Rectal smooth muscle tissue (tissue), 1 donor: ENCODE measurements around the gene PCMT1.
"Not testable (repeated sequence)": the region's sequence is repeated elsewhere in the genome, so short reads cannot be mapped to it uniquely, and the experiment has no call there.

Experiments
- H3K27ac ChIP-seq: one replicate; pipeline ENCODE4 v1.7.0; 2013; ENCODE audit warnings: low read depth, low read length, inconsistent platforms
- H3K27me3 ChIP-seq: one replicate; pipeline ENCODE4 v1.7.0; 2013; ENCODE audit warnings: low read length; ENCODE audit not compliant: control insufficient read depth, insufficient read depth
- H3K36me3 ChIP-seq: one replicate; pipeline ENCODE4 v1.7.0; 2013; ENCODE audit warnings: low read length; ENCODE audit not compliant: control insufficient read depth, insufficient read depth
- H3K4me1 ChIP-seq: one replicate; pipeline ENCODE4 v1.7.0; 2013; ENCODE audit warnings: low read length; ENCODE audit not compliant: control insufficient read depth, insufficient read depth
- H3K4me3 ChIP-seq: one replicate; pipeline ENCODE4 v1.7.0; 2013; ENCODE audit warnings: low read length
- H3K9ac ChIP-seq: one replicate; pipeline ENCODE4 v1.7.0; 2013; ENCODE audit warnings: low read length

PCMT1 gene

GRCh38 chr6:149727793-149728498, 21.6 kb upstream of the PCMT1 start:
- Histone ChIP-seq H3K9ac (no peak overlapping the region), H3K4me3 (no peak overlapping the region), H3K27ac (no peak overlapping the region), H3K27me3 (no peaks in the 10 kb centered on the region), H3K36me3 (peaks cover 13% of the 10 kb centered on the region), H3K4me1 (no peaks in the 10 kb centered on the region)

DNA sequence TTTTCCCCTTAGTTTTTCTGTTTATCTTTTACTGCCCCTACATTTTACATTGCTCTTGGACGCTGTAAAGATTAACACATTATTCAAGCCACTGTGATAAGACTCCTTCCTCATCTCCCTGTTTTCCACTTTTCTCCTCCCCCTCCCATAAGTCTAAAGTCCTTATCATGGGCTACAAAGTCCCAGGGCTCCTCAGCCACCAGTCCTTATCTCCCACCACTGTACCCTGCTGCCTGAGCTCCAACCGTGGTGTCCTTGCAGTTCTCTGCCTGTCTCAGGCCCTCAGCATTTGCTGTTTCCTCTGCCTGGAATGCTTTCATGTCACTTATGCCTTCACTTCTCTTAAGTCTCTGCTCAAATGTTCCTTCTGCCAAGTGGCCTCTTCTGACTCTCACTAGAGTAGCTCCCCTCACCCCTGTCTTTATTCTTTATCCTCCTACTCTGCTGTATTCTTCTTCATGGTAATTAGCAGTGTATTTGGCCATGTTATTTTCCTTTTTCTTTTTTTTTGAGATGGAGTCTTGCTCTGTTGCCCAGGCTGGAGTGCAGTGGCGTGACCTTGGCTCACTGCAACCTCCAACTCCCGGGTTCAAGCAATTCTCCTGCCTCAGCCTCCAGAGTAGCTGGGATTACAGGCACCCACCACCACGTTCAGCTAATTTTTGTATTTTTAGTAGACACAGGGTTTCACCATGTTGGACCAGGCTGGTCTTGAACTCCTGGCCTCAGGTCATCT, 20.9 kb upstream of the PCMT1 start:
- no peak overlapping the region for H3K4me3 ChIP-seq

DNA sequence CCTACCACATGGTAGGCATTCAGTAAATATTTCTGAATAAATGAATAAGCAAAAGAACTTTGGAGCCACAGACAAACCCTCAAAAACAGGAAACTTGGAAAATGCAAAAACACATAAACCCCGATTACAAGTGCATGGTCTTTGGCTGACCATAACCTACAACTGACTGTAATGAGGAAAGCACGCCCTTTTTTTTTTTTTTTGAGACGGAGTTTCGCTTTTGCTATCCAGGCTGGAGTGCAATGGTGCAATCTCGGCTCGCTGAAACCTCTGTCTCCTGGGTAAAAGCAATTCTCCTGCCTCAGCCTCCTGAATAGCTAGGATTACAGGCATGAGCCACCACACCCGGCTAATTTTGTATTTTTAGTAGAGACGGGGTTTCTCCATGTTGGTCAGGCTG, 19.7 kb upstream of the PCMT1 start:
- Histone ChIP-seq H3K36me3 (peaks cover 13% of the 10 kb centered on the region), H3K27ac (no peak overlapping the region)

More for the DNA sequence above, 20.9 kb upstream of the PCMT1 start:
- Histone ChIP-seq H3K9ac (no peak overlapping the region), H3K27ac (no peak overlapping the region), H3K4me1 (no peaks in the 10 kb centered on the region), H3K27me3 (no peaks in the 10 kb centered on the region), H3K36me3 (peaks cover 13% of the 10 kb centered on the region)

GRCh38 chr6:149733089-149733720, 16.3 kb upstream of the PCMT1 start:
- Histone ChIP-seq H3K27ac (no peak overlapping the region), H3K27me3 (no peaks in the 10 kb centered on the region), H3K36me3 (peaks cover 15% of the 10 kb centered on the region), H3K4me3 (no peak overlapping the region), H3K9ac (no peak overlapping the region), H3K4me1 (no peaks in the 10 kb centered on the region)

More for the DNA sequence above, 19.7 kb upstream of the PCMT1 start:
- Histone ChIP-seq H3K27me3 (no peaks in the 10 kb centered on the region), H3K4me1 (no peaks in the 10 kb centered on the region), H3K4me3 (no peak overlapping the region), H3K9ac (no peak overlapping the region)

DNA sequence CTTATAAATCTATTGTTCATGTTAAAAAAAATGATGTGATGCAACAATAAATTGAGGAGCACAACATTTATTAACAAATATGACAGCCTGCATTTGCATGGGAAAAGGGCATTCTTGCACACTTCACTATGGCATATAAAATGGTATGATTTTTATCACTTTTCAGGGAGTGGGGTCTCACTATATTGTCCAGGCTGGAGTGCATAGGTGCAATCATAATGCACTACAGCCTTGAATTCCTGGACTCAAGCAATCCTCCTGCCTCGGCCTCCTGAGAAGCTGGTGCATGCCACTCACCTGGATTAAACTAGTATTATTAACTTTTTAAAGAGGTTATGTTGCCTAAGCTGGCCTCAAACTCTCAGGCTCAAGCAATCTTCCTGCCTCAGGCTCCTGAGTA, 14.6 kb upstream of the PCMT1 start:
- Histone ChIP-seq H3K4me3 (no peak overlapping the region), H3K27ac (no peak overlapping the region), H3K4me1 (no peaks in the 10 kb centered on the region), H3K9ac (no peak overlapping the region), H3K36me3 (peaks cover 7% of the 10 kb centered on the region), H3K27me3 (no peaks in the 10 kb centered on the region)

GRCh38 chr6:149745252-149745651, 4.3 kb upstream of the PCMT1 start:
- H3K27me3 ChIP-seq, H3K9ac ChIP-seq, H3K27ac ChIP-seq, H3K4me1 ChIP-seq: not testable (repeated sequence)
- peaks cover 14% of the 10 kb centered on the region for H3K36me3 ChIP-seq
- H3K4me3 ChIP-seq: peak overlapping the region; percentile 88

DNA sequence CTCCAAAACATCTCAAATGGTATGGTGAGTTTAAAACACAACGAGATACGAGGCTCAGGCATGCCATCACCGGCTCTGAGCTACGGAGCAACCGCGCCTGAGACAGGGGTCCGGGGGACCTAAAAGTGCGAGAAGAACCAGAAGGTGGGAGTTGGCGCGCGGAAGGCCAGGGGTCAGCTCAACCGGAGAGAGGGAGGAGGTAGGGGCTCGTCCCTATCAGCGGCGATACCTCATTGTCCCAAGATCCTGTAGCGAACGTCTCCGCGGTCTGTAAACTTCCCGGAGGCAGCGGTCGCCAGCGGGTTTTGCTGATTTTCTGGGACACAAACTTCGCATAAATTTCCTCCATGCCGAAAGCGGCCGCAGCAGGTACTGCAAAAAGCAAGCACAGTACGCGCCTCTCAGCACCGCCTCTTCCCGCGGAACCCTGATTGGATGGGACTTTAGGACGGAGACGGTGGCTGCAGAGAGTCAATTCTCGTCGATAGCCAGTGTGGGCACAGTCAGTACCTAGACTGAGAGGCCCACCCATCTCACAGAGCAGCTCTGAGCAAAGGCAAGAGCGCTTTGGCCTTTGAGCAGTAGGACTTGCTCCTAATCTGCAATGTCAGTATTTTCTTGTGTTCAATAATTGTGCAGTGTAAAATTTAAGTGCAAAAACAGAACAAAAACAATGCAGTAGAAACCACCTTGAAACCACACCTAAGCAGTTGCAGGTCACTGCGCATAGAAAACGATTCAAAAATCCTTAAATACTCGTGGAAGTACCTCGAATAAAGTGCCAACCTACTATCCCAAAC, 3.2 kb upstream of the PCMT1 start, which contains the start of gene NUP43:
Gene NUP43 (minus strand): TSS at position 383 of the 800 bp plus-strand sequence. CDS start 34 bp downstream, at position 349.
- Histone ChIP-seq H3K4me1 (peaks cover 4% of the 10 kb centered on the region), H3K27ac (peak within 1 kb of the TSS; percentile 70), H3K27me3 (no peaks in the 10 kb centered on the region), H3K36me3 (peaks cover 12% of the 10 kb centered on the region), H3K4me3 (peak within 1 kb of the TSS; percentile 88), H3K9ac (peak within 1 kb of the TSS; percentile 83)

GRCh38 chr6:149749082-149749593, 403 bp upstream of the PCMT1 start:
- Histone ChIP-seq H3K9ac (peak overlapping the region; percentile 49), H3K4me3 (peak overlapping the region; percentile 73), H3K27ac (peak overlapping the region; percentile 90)
- not testable (repeated sequence) for H3K36me3 ChIP-seq, H3K4me1 ChIP-seq, H3K27me3 ChIP-seq

DNA sequence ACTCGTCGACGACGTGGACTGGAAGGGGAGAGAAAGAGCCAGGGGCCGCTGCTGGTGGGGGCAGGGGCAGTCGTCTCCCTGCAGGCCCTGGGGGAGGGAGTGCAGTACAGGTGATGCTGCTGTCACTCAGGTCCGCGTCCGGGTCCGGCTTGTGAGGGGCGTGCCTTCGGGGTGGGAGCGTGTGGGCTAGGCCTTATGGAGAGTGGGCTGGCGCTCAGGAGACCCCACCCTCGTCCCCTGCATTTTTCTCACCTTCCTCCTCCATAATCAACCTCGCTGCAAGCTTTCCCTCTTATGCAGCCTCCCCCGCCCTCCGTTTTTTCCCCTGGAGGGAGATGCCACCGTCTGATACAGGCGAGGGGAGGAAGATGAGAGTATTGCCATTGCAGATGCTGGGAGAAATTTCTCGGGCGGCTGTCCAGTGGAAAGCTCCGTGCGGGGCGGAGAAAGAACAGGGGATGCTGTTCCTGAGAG, 632 bp downstream of the PCMT1 start:
- Histone ChIP-seq H3K9ac (peak overlapping the region; percentile 77), H3K4me1 (peaks cover 4% of the 10 kb centered on the region), H3K4me3 (peak overlapping the region; percentile 91)

GRCh38 chr6:149751239-149751638, 1.7 kb downstream of the PCMT1 start:
- H3K4me1 ChIP-seq: peaks cover 4% of the 10 kb centered on the region
- H3K36me3 ChIP-seq: no peaks in the 10 kb centered on the region
- H3K27me3 ChIP-seq: no peaks in the 10 kb centered on the region
- no peak overlapping the region for H3K27ac ChIP-seq
- H3K4me3 ChIP-seq: no peak overlapping the region
- H3K9ac ChIP-seq: no peak overlapping the region

More for the DNA sequence above, 632 bp downstream of the PCMT1 start:
- no peaks in the 10 kb centered on the region for H3K27me3 ChIP-seq
- H3K27ac ChIP-seq: peak overlapping the region; percentile 90
- no peaks in the 10 kb centered on the region for H3K36me3 ChIP-seq

- H3K4me3 ChIP-seq, H3K36me3 ChIP-seq, H3K27ac ChIP-seq, H3K4me1 ChIP-seq, H3K27me3 ChIP-seq, H3K9ac ChIP-seq: not testable (repeated sequence)
Measured at GRCh38 chr6:149751920-149752319, 2.4 kb downstream of the PCMT1 start.
